H1 (cell line): Measurements from ENCODE around the gene PHC1. TPM values are rescaled to one million over a fixed set of nuclear protein-coding genes. Genes with fewer than 3 reads are reported as not detected.

Experiments
- CTCF ChIA-PET: fragments of 300-600 bp; sonication (Branson Sonifier 250); formaldehyde crosslinking; loops from one replicate; lab custom pipeline; 2021; ENCODE audit not compliant: partially characterized antibody; lab: Charles Lee
- POLR2A ChIA-PET: fragments of 300-600 bp; sonication (Branson Sonifier 250); formaldehyde crosslinking; loops from one replicate; lab custom pipeline; 2021; ENCODE audit warnings: inconsistent platforms; ENCODE audit not compliant: partially characterized antibody; lab: Charles Lee
- DNase-seq, 2 experiments: peaks; one replicate each; pipeline versions ENCODE4 v3.0.0 to v3.0.0-alpha.2; 2010 to 2022; ENCODE audit warnings: low spot score in 2 of 2, low read depth in 1 of 2, mixed read lengths in 1 of 2
- FAIRE-seq: peaks from 2 replicates; lab custom pipeline; 2011; peaks lifted over from hg19 to GRCh38; lab: Jason Lieb, UNC
- H2AFZ ChIP-seq: 2 replicates; pipeline ENCODE4 v1.8.1; 2012; ENCODE audit warnings: low read length, inconsistent platforms
- H2AK5ac ChIP-seq: 2 replicates; pipeline ENCODE4 v1.6.1; 2013; ENCODE audit warnings: low read depth, low read length
- H2BK120ac ChIP-seq: replicated peaks from 2 replicates; pipeline ENCODE3; 2013; ENCODE audit warnings: low read depth, low read length, inconsistent platforms
- H2BK12ac ChIP-seq: 2 replicates; pipeline ENCODE4 v1.6.1; 2013; ENCODE audit warnings: low read depth, low read length
- H2BK15ac ChIP-seq: 2 replicates; pipeline ENCODE4 v1.6.1; 2013; ENCODE audit warnings: low read length
- H2BK20ac ChIP-seq: 2 replicates; pipeline ENCODE4 v1.6.1; 2013; ENCODE audit warnings: low read length
- H2BK5ac ChIP-seq: 2 replicates; pipeline ENCODE4 v1.6.1; 2013; ENCODE audit warnings: low read depth, low read length
- H3K14ac ChIP-seq: 2 replicates; pipeline ENCODE4 v1.6.1; 2013; ENCODE audit warnings: inconsistent platforms; ENCODE audit not compliant: insufficient read length
- H3K18ac ChIP-seq: 2 replicates; pipeline ENCODE4 v1.6.1; 2013; ENCODE audit warnings: low read length; ENCODE audit errors: extremely low read depth
- H3K23ac ChIP-seq: 2 replicates; pipeline ENCODE4 v1.6.1; 2013; ENCODE audit warnings: inconsistent platforms; ENCODE audit not compliant: insufficient read length
- H3K23me2 ChIP-seq: 2 replicates; pipeline ENCODE4 v1.6.1; 2013; ENCODE audit warnings: low read depth, low read length
- H3K27ac ChIP-seq: 2 replicates; pipeline ENCODE4 v1.6.1; 2011; ENCODE audit warnings: low read depth, low read length, inconsistent platforms
- H3K27me3 ChIP-seq, 4 experiments: replicated peaks in 1 of 4; 1 replicate in 1 of 4; 2 replicates in 3 of 4; pipeline versions ENCODE4 v1.6.1 to v1.8.1; 2011 to 2013; ENCODE audit warnings: low read length in 3 of 4, mild to moderate bottlenecking in 3 of 4, inconsistent platforms in 2 of 4, mixed read lengths in 2 of 4, moderate library complexity in 1 of 4; ENCODE audit not compliant: control insufficient read depth in 3 of 4, insufficient read depth in 3 of 4; ENCODE audit errors: extremely low read depth in 1 of 4
- H3K36me3 ChIP-seq, 4 experiments: 2 replicates each; pipeline versions ENCODE4 v1.6.1 to v1.8.1; 2011 to 2013; ENCODE audit warnings: mild to moderate bottlenecking in 4 of 4, low read length in 3 of 4, moderate library complexity in 2 of 4, control low read depth in 1 of 4, inconsistent platforms in 1 of 4; ENCODE audit not compliant: insufficient read depth in 4 of 4, control insufficient read depth in 2 of 4
- H3K4ac ChIP-seq: replicated peaks from 2 replicates; pipeline ENCODE3; 2013; ENCODE audit warnings: low read length, low read depth, mixed read lengths, inconsistent platforms; ENCODE audit not compliant: insufficient read length
- H3K4me1 ChIP-seq, 4 experiments: replicated peaks in 1 of 4; 1 replicate in 1 of 4; 2 replicates in 3 of 4; pipeline versions ENCODE4 v1.6.1 to v1.8.1; 2011 to 2013; ENCODE audit warnings: low read length in 3 of 4, inconsistent platforms in 2 of 4, mixed read lengths in 1 of 4; ENCODE audit not compliant: insufficient read depth in 4 of 4, control insufficient read depth in 3 of 4
- H3K4me2 ChIP-seq, 2 experiments: 2 replicates each; pipeline versions ENCODE4 v1.6.1 to v1.8.1; 2011 to 2013; ENCODE audit warnings: low read depth in 2 of 2, low read length in 2 of 2, control low read depth in 1 of 2, inconsistent platforms in 1 of 2, mild to moderate bottlenecking in 1 of 2; ENCODE audit not compliant: insufficient read depth in 1 of 2
- H3K4me3 ChIP-seq, 4 experiments: fragments of 200-600, 300-600 bp in 1 of 4; sonication (generic), shearing (Covaris generic), sonication (Bioruptor Twin) in 1 of 4; 2 replicates each; pipeline versions ENCODE4 v1.5.1 to v1.8.1; 2011 to 2016; ENCODE audit warnings: low read length in 4 of 4, low read depth in 3 of 4, control low read depth in 2 of 4, inconsistent platforms in 2 of 4, mild to moderate bottlenecking in 2 of 4, mixed read lengths in 1 of 4, moderate library complexity in 1 of 4; ENCODE audit not compliant: insufficient read depth in 2 of 4; ENCODE audit errors: extremely low read depth in 1 of 4
- H3K56ac ChIP-seq: replicated peaks from 2 replicates; pipeline ENCODE3; 2013; ENCODE audit warnings: low read depth, mild to moderate bottlenecking, mixed read lengths, low read length, inconsistent platforms; ENCODE audit not compliant: insufficient read length
- H3K79me1 ChIP-seq: 2 replicates; pipeline ENCODE4 v1.6.1; 2013; ENCODE audit warnings: low read depth, low read length, control low read depth
- H3K79me2 ChIP-seq, 2 experiments: 2 replicates each; pipeline versions ENCODE4 v1.6.1 to v1.8.1; 2012 to 2013; ENCODE audit warnings: low read length in 2 of 2, mild to moderate bottlenecking in 2 of 2, inconsistent platforms in 1 of 2; ENCODE audit not compliant: insufficient read depth in 2 of 2, control insufficient read depth in 1 of 2
- H3K9ac ChIP-seq, 4 experiments: replicated peaks in 1 of 4; 1 replicate in 1 of 4; 2 replicates in 3 of 4; pipeline versions ENCODE4 v1.6.1 to v1.8.1; 2011 to 2013; ENCODE audit warnings: low read depth in 3 of 4, low read length in 3 of 4, control low read depth in 2 of 4, mild to moderate bottlenecking in 2 of 4, moderate library complexity in 2 of 4, inconsistent platforms in 1 of 4; ENCODE audit errors: extremely low read depth in 1 of 4
- H3K9me3 ChIP-seq, 2 experiments: 2 replicates each; pipeline versions ENCODE4 v1.6.1 to v1.8.1; 2012 to 2013; ENCODE audit warnings: mild to moderate bottlenecking in 2 of 2, moderate library complexity in 2 of 2, control low read depth in 1 of 2, inconsistent platforms in 1 of 2, low read depth in 1 of 2, low read length in 1 of 2, mixed read lengths in 1 of 2; ENCODE audit not compliant: insufficient read depth in 2 of 2
- H4K20me1 ChIP-seq, 2 experiments: replicated peaks in 1 of 2; 2 replicates each; pipeline versions ENCODE3 to v1.8.1; 2011 to 2013; ENCODE audit warnings: inconsistent platforms in 2 of 2, low read length in 2 of 2, mild to moderate bottlenecking in 1 of 2; ENCODE audit not compliant: insufficient read depth in 2 of 2, control insufficient read depth in 1 of 2
- H4K5ac ChIP-seq: 2 replicates; pipeline ENCODE4 v1.6.1; 2013; ENCODE audit warnings: low read length, low read depth, mixed read lengths, inconsistent platforms; ENCODE audit not compliant: insufficient read length
- H4K8ac ChIP-seq: 2 replicates; pipeline ENCODE4 v1.8.0; 2013; ENCODE audit warnings: mild to moderate bottlenecking, moderate library complexity, low read length, inconsistent platforms; ENCODE audit not compliant: insufficient read depth; ENCODE audit errors: extremely low read depth
- H4K91ac ChIP-seq: replicated peaks from 2 replicates; pipeline ENCODE3; 2013; ENCODE audit warnings: low read length, mixed read lengths, inconsistent platforms; ENCODE audit not compliant: insufficient read length
- CTCF ChIP-seq, 3 experiments: IDR thresholded peaks; 1 replicate in 2 of 3; 2 replicates in 1 of 3; pipeline versions ENCODE4 v1.5.1 to v1.6.1; 2011; ENCODE audit warnings: low read length in 3 of 3, mild to moderate bottlenecking in 3 of 3, inconsistent platforms in 2 of 3, low read depth in 1 of 3, moderate library complexity in 1 of 3; ENCODE audit not compliant: insufficient read depth in 1 of 3; ENCODE audit errors: control extremely low read depth in 1 of 3
- HDAC6 ChIP-seq: IDR thresholded peaks from one replicate; pipeline ENCODE4 v1.7.1; 2012; ENCODE audit warnings: low read depth, mild to moderate bottlenecking, inconsistent platforms, low read length, moderate library complexity
- RAD21 ChIP-seq, 2 experiments: IDR thresholded peaks in 1 of 2; conservative IDR thresholded peaks in 1 of 2; 2 replicates each; pipeline ENCODE4 v1.6.1; 2011; ENCODE audit warnings: low read depth in 2 of 2, low read length in 2 of 2, improper control_type of control experiment in 1 of 2, inconsistent platforms in 1 of 2, mild to moderate bottlenecking in 1 of 2, moderate library complexity in 1 of 2
- WGBS, 2 experiments: shearing (Covaris generic) in 1 of 2; methylation state at CpG; one replicate each; pipeline versions ENCODE4 v1.1.6 to v1.1.7; 2013 to 2015; ENCODE audit warnings: low lambda C conversion rate in 2 of 2, mixed read lengths in 2 of 2, inconsistent platforms in 1 of 2, low coverage in 1 of 2, missing lambda C conversion rate in 1 of 2; ENCODE audit not compliant: insufficient replicate concordance in 2 of 2, insufficient coverage in 1 of 2, insufficient read length in 1 of 2; ENCODE audit errors: extremely low coverage in 1 of 2, missing lambda C conversion rate in 1 of 2; 5-methylcytosine and 5-hydroxymethylcytosine counted together
- polyA plus RNA-seq, 7 experiments: library from polyadenylated mRNA; depleted of rRNA in 3 of 7; stranded (reverse) in 5 of 7; unstranded in 2 of 7; fragments of >200 nt in 5 of 7; fragments of 200-250 nt in 2 of 7; gene quantifications; 1 replicate in 5 of 7; 2 replicates in 1 of 7; 4 replicates in 1 of 7; pipeline versions ENCODE4 v1.2.1 to v1.2.3, GENCODE V29; 2011 to 2013; ENCODE audit warnings: missing spikeins in 2 of 7, mixed read lengths in 2 of 7
- total RNA-seq: library from RNA; stranded (reverse); fragmentation: NEBNext Ultra II Directional; extraction: Animal tissue kit (Norgen Biotek cat#: 25700); gene quantifications from 2 replicates; pipeline ENCODE4 v1.2.1, GENCODE V29; 2021

PHC1 gene
- total and polyA plus RNA-seq, 2 of the 8 experiments (the other 6 are each of a cell fraction or from before 2014, with no cell fraction given): 934 to 1,655 TPM

- peaks cover 48 to 96% (median 81%) of the 10 kb centered on the region in 4 experiments for H3K36me3 ChIP-seq
- H4K5ac ChIP-seq: no peak overlapping the region
- no peak overlapping the region for H2BK120ac ChIP-seq
- no peak for TF ChIP-seq HDAC6
- TF ChIP-seq CTCF (IDR thresholded peaks at IDR 0.05; ENCODE audit: control extremely low read depth in 1 of 3, insufficient read depth in 1 of 3, low read depth in 1 of 3, low read length in 3 of 3): peak in 2 of 3 experiments; percentile 16 to 20; a peak in 2 of 4 replicates
- peak in 1 of 2 experiments; percentile 3; a peak in 2 of 4 replicates for TF ChIP-seq RAD21 (IDR thresholded peaks at IDR 0.05 in 1 of 2, conservative IDR thresholded peaks at IDR 0.05 in 1 of 2; ENCODE audit: low read depth in 2 of 2, low read length in 2 of 2)
- TF ChIP-seq, all 59 proteins: peak for 2
- H3K4ac ChIP-seq: no peak overlapping the region
- no peak overlapping the region for H2AK5ac ChIP-seq
- H2BK20ac ChIP-seq: no peak overlapping the region
- H3K27ac ChIP-seq: no peak overlapping the region
- no peak overlapping the region for H3K4me3 ChIP-seq
- no peak overlapping the region for H3K14ac ChIP-seq
- no peak overlapping the region for H4K91ac ChIP-seq
- no peaks in the 10 kb centered on the region for H3K9me3 ChIP-seq
- peaks cover 0 to 12% (median under 1%) of the 10 kb centered on the region in 4 experiments; a peak in 4 of 7 replicates for H3K4me1 ChIP-seq
- no peak overlapping the region for H3K56ac ChIP-seq
- peaks cover 33 to 44% of the 10 kb centered on the region in 2 experiments for H4K20me1 ChIP-seq
- H3K79me1 ChIP-seq: peaks cover 8% of the 10 kb centered on the region; the same call in 1 of the 2 replicates
- H2BK5ac ChIP-seq: no peak overlapping the region
- H3K27me3 ChIP-seq: no peaks in the 10 kb centered on the region
- H3K18ac ChIP-seq: no peak overlapping the region
- H3K79me2 ChIP-seq: peaks cover 18 to 93% of the 10 kb centered on the region in 2 experiments
- H4K8ac ChIP-seq: no peak overlapping the region
- POLR2A ChIA-PET: interaction anchor here (2.0 to 18.7 kb wide), 4 partner anchors 2 to 24 kb away, joined by 5 to 438 read pairs (median 374); partner anchors contain the start of genes M6PR and PHC1
- H2BK12ac ChIP-seq: no peak overlapping the region
- H3K4me2 ChIP-seq: no peak overlapping the region
- 79% methylated on average over 5 of the region's 5 CpGs; no CpG with 5 or more reads in 1 of the 2 experiments for WGBS, 2 experiments
- H3K9ac ChIP-seq: no peak overlapping the region
- H3K23me2 ChIP-seq: no peaks in the 10 kb centered on the region; the same call in 1 of the 2 replicates
- H2AFZ ChIP-seq: no peak overlapping the region
- CTCF ChIA-PET: no interaction called here
- H2BK15ac ChIP-seq: no peak overlapping the region
- no peak for DNase-seq
- peak; percentile 36 for FAIRE-seq
- H3K23ac ChIP-seq: no peak overlapping the region
Observed at GRCh38 chr12:8922544-8922943, 8.2 kb downstream of the PHC1 start.
